HepG2 (cell line): Measurements from ENCODE around the gene L3MBTL3. TPM values are rescaled to one million over a fixed set of nuclear protein-coding genes. Genes with fewer than 3 reads are reported as not detected.
A peak's percentile ranks its signal among the peaks of the same experiment; 100 is the strongest.

ENCODE experiments used
- CBX2 ChIP-seq, 2 experiments: fragments of 200-600 bp in 1 of 2; sonication (generic); formaldehyde crosslinking in 1 of 2; IDR thresholded peaks; 2 replicates each; pipeline versions ENCODE4 v1.7.0 to v1.8.1; 2018 to 2022; ENCODE audit warnings: low read depth in 2 of 2, low read length in 1 of 2, mild to moderate bottlenecking in 1 of 2, missing genetic modification reagents in 1 of 2
- CENPBD1 ChIP-seq: sonication (generic); formaldehyde crosslinking; IDR thresholded peaks from 2 replicates; pipeline ENCODE4 v1.8.0; 2022; ENCODE audit warnings: missing genetic modification reagents, low read depth, mild to moderate bottlenecking, borderline replicate concordance
- GPN1 ChIP-seq: sonication (generic); formaldehyde crosslinking; IDR thresholded peaks from 2 replicates; pipeline ENCODE4 v1.5.1; 2020; ENCODE audit warnings: missing genetic modification reagents, borderline replicate concordance
- HCFC1 ChIP-seq: fragments of 150-350 bp; IDR thresholded peaks from 2 replicates; pipeline ENCODE4 v1.6.1; 2014; ENCODE audit warnings: low read depth, low read length
- HIVEP1 ChIP-seq: sonication (generic); formaldehyde crosslinking; IDR thresholded peaks from 2 replicates; pipeline ENCODE4 v1.4.0; 2020; ENCODE audit warnings: mild to moderate bottlenecking, missing genetic modification reagents
- HNRNPLL ChIP-seq: fragments of 200-400 bp; formaldehyde crosslinking; IDR thresholded peaks from 2 replicates; pipeline ENCODE4 v1.6.1; 2017; ENCODE audit warnings: mild to moderate bottlenecking, low read depth, low read length; ENCODE audit not compliant: poor library complexity, severe bottlenecking
- SCMH1 ChIP-seq: sonication (generic); formaldehyde crosslinking; IDR thresholded peaks from 2 replicates; pipeline ENCODE4 v1.9.0; 2021; ENCODE audit warnings: missing genetic modification reagents, mild to moderate bottlenecking, borderline replicate concordance
- SNAI1 ChIP-seq: sonication (generic); formaldehyde crosslinking; IDR thresholded peaks from 2 replicates; pipeline ENCODE4 v1.5.0; 2020; ENCODE audit warnings: mild to moderate bottlenecking, missing genetic modification reagents, borderline replicate concordance
- TOPORS ChIP-seq: sonication (generic); formaldehyde crosslinking; IDR thresholded peaks from 2 replicates; pipeline ENCODE4 v1.8.0; 2023; ENCODE audit warnings: mild to moderate bottlenecking, missing genetic modification reagents
- ZBTB7B ChIP-seq: sonication (generic); formaldehyde crosslinking; IDR thresholded peaks from 2 replicates; pipeline ENCODE4 v1.4.0; 2020; ENCODE audit warnings: missing genetic modification reagents
- ZKSCAN8 ChIP-seq: IDR thresholded peaks from 2 replicates; pipeline ENCODE4 v1.6.1; 2016; ENCODE audit warnings: borderline replicate concordance, missing genetic modification reagents, missing compliant biosample characterization
- ZNF841 ChIP-seq: sonication (generic); formaldehyde crosslinking; IDR thresholded peaks from 2 replicates; pipeline ENCODE4 v1.8.1; 2023; ENCODE audit warnings: missing genetic modification reagents, borderline replicate concordance
- polyA plus RNA-seq, 8 experiments: library from polyadenylated mRNA; depleted of rRNA in 3 of 8; stranded (reverse) in 7 of 8; unstranded in 1 of 8; fragments of >200 nt; fragmentation: Illumina TruSeq in 4 of 8; extraction: Trizol in 4 of 8; gene quantifications; 2 replicates each; pipeline versions ENCODE4 v1.2.1 to v1.2.3, GENCODE V29; 2011 to 2016; ENCODE audit warnings: low read depth in 4 of 8, missing spikeins in 1 of 8, mixed read lengths in 1 of 8; ENCODE audit not compliant: insufficient read depth in 1 of 8
- total RNA-seq, 5 experiments: library from RNA; depleted of rRNA; stranded (reverse); fragments of >200 nt; fragmentation: Illumina TruSeq; extraction: Trizol; gene quantifications; 2 replicates each; pipeline ENCODE4 v1.2.3, GENCODE V29; 2016; ENCODE audit warnings: low read depth in 1 of 5
- TF ChIP-seq, protein P1 (sequence below): sonication (generic); formaldehyde crosslinking; IDR thresholded peaks from 2 replicates; pipeline ENCODE4 v1.4.0; 2020; ENCODE audit warnings: missing genetic modification reagents, mild to moderate bottlenecking, borderline replicate concordance
- TF ChIP-seq, protein P2 (sequence below): sonication (generic); formaldehyde crosslinking; IDR thresholded peaks from 2 replicates; pipeline ENCODE4 v1.9.0; 2021; ENCODE audit warnings: mild to moderate bottlenecking, missing genetic modification reagents
- TF ChIP-seq, protein P3 (sequence below): sonication (generic); formaldehyde crosslinking; IDR thresholded peaks from 2 replicates; pipeline ENCODE4 v1.4.0; 2020; ENCODE audit warnings: missing genetic modification reagents, borderline replicate concordance

Gene L3MBTL3
- total and polyA plus RNA-seq, 2 of the 13 experiments (the other 11 are each of a cell fraction or from before 2014, with no cell fraction given), result 1.5 to 2.5 TPM

- TF ChIP-seq, protein P1, sequence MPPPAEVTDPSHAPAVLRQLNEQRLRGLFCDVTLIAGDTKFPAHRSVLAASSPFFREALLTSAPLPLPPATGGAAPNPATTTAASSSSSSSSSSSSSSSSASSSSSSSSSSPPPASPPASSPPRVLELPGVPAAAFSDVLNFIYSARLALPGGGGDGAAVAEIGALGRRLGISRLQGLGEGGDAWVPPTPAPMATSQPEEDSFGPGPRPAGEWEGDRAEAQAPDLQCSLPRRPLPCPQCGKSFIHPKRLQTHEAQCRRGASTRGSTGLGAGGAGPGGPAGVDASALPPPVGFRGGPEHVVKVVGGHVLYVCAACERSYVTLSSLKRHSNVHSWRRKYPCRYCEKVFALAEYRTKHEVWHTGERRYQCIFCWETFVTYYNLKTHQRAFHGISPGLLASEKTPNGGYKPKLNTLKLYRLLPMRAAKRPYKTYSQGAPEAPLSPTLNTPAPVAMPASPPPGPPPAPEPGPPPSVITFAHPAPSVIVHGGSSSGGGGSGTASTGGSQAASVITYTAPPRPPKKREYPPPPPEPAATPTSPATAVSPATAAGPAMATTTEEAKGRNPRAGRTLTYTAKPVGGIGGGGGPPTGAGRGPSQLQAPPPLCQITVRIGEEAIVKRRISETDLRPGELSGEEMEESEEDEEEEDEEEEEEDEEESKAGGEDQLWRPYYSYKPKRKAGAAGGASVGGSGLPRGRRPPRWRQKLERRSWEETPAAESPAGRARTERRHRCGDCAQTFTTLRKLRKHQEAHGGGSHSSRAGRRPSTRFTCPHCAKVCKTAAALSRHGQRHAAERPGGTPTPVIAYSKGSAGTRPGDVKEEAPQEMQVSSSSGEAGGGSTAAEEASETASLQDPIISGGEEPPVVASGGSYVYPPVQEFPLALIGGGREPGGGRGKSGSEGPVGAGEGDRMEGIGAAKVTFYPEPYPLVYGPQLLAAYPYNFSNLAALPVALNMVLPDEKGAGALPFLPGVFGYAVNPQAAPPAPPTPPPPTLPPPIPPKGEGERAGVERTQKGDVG (CRISPR knock-in tag), result no peak
- TF ChIP-seq, protein P2, sequence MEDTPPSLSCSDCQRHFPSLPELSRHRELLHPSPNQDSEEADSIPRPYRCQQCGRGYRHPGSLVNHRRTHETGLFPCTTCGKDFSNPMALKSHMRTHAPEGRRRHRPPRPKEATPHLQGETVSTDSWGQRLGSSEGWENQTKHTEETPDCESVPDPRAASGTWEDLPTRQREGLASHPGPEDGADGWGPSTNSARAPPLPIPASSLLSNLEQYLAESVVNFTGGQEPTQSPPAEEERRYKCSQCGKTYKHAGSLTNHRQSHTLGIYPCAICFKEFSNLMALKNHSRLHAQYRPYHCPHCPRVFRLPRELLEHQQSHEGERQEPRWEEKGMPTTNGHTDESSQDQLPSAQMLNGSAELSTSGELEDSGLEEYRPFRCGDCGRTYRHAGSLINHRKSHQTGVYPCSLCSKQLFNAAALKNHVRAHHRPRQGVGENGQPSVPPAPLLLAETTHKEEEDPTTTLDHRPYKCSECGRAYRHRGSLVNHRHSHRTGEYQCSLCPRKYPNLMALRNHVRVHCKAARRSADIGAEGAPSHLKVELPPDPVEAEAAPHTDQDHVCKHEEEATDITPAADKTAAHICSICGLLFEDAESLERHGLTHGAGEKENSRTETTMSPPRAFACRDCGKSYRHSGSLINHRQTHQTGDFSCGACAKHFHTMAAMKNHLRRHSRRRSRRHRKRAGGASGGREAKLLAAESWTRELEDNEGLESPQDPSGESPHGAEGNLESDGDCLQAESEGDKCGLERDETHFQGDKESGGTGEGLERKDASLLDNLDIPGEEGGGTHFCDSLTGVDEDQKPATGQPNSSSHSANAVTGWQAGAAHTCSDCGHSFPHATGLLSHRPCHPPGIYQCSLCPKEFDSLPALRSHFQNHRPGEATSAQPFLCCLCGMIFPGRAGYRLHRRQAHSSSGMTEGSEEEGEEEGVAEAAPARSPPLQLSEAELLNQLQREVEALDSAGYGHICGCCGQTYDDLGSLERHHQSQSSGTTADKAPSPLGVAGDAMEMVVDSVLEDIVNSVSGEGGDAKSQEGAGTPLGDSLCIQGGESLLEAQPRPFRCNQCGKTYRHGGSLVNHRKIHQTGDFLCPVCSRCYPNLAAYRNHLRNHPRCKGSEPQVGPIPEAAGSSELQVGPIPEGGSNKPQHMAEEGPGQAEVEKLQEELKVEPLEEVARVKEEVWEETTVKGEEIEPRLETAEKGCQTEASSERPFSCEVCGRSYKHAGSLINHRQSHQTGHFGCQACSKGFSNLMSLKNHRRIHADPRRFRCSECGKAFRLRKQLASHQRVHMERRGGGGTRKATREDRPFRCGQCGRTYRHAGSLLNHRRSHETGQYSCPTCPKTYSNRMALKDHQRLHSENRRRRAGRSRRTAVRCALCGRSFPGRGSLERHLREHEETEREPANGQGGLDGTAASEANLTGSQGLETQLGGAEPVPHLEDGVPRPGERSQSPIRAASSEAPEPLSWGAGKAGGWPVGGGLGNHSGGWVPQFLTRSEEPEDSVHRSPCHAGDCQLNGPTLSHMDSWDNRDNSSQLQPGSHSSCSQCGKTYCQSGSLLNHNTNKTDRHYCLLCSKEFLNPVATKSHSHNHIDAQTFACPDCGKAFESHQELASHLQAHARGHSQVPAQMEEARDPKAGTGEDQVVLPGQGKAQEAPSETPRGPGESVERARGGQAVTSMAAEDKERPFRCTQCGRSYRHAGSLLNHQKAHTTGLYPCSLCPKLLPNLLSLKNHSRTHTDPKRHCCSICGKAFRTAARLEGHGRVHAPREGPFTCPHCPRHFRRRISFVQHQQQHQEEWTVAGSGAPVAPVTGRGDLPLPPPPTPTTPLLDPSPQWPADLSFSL (CRISPR knock-in tag), result no peak
- no peak for TF ChIP-seq SCMH1 (CRISPR knock-in tag)
- TF ChIP-seq CBX2 (IDR thresholded peaks at IDR 0.05; ENCODE audit: low read depth, low read length), result no peak
- TF ChIP-seq CBX2 (CRISPR knock-in tag; IDR thresholded peaks at IDR 0.05; ENCODE audit: low read depth), result peak; percentile 73; the same call in 1 of the 2 replicates
- TF ChIP-seq, protein P3, sequence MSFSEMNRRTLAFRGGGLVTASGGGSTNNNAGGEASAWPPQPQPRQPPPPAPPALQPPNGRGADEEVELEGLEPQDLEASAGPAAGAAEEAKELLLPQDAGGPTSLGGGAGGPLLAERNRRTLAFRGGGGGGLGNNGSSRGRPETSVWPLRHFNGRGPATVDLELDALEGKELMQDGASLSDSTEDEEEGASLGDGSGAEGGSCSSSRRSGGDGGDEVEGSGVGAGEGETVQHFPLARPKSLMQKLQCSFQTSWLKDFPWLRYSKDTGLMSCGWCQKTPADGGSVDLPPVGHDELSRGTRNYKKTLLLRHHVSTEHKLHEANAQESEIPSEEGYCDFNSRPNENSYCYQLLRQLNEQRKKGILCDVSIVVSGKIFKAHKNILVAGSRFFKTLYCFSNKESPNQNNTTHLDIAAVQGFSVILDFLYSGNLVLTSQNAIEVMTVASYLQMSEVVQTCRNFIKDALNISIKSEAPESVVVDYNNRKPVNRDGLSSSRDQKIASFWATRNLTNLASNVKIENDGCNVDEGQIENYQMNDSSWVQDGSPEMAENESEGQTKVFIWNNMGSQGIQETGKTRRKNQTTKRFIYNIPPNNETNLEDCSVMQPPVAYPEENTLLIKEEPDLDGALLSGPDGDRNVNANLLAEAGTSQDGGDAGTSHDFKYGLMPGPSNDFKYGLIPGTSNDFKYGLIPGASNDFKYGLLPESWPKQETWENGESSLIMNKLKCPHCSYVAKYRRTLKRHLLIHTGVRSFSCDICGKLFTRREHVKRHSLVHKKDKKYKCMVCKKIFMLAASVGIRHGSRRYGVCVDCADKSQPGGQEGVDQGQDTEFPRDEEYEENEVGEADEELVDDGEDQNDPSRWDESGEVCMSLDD (CRISPR knock-in tag), result no peak
- TF ChIP-seq HNRNPLL, result peak; percentile 74
- TF ChIP-seq GPN1, result no peak
- no peak for TF ChIP-seq TOPORS
- TF ChIP-seq HCFC1, result no peak
- TF ChIP-seq ZNF841, result no peak
- no peak for TF ChIP-seq SNAI1 (CRISPR knock-in tag)
- no peak for TF ChIP-seq ZBTB7B (CRISPR knock-in tag)
- no peak for TF ChIP-seq CENPBD1 (CRISPR knock-in tag)
- TF ChIP-seq HIVEP1 (CRISPR knock-in tag), result peak; percentile 33; the same call in 1 of the 2 replicates
- TF ChIP-seq ZKSCAN8, result no peak
Observed at GRCh38 chr6:130019326-130020072, 1.1 kb downstream of the L3MBTL3 start (continued).
